Measurements from ENCODE around the gene COL5A3.

COL5A3 gene

DNA sequence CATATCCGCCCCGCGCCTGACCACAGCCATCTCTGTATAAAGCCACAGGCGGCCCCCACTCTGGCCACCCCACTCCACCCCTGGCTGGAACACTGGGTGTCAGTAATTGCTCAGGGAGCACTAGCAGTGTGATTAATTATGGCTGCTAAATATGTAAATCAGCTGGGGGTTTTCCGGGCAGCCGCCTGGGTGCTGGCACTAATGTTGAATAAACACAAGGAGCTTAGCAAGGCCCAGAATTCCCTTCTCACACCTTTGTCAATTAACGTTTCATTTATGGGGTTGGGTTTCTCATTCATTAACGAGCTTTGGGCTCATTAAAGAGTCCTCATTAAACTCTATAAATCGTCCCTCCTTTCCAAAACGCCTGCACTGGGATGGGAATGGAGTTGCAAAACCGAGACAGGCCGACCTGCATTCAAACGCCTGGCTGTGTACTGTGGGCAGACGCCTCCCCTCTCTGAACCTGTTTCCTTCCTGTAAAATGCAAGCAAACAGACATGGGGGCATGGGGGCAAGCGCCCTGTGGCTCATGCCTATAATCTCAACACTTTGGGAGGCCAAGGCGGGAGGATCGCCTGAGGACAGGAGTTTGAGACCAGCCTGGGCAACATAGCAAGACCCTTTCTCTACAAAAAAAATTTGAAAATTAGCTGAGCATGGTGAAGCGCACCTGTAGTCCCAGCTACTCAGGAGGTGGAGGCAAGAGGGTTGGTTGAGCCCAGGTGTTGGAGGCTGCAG, 56.3 kb downstream of the COL5A3 start:
- TF ChIP-seq ZC3H10 (CRISPR knock-in tag; IDR thresholded peaks at IDR 0.05) (no peak), TSHZ2 (CRISPR knock-in tag; IDR thresholded peaks at IDR 0.05) (no peak), RARB (CRISPR knock-in tag; IDR thresholded peaks at IDR 0.05) (no peak), BACH2 (CRISPR knock-in tag; IDR thresholded peaks at IDR 0.05; ENCODE audit: borderline replicate concordance) (no peak), GLIS3 (CRISPR knock-in tag; IDR thresholded peaks at IDR 0.05) (no peak), OSR1 (CRISPR knock-in tag; IDR thresholded peaks at IDR 0.05) (no peak), ZNF565 (CRISPR knock-in tag; conservative IDR thresholded peaks at IDR 0.05; ENCODE audit: low read depth) (no peak), ESRRG (CRISPR knock-in tag; IDR thresholded peaks at IDR 0.05) (no peak), POU6F1 (CRISPR knock-in tag; IDR thresholded peaks at IDR 0.05; ENCODE audit: borderline replicate concordance, low read depth) (no peak), ZFP30 (CRISPR knock-in tag; IDR thresholded peaks at IDR 0.05) (no peak), ZNF70 (CRISPR knock-in tag; IDR thresholded peaks at IDR 0.05) (no peak), CREB5 (CRISPR knock-in tag; IDR thresholded peaks at IDR 0.05; ENCODE audit: low read depth) (no peak), ZFP3 (CRISPR knock-in tag; IDR thresholded peaks at IDR 0.05) (no peak), ARNTL (CRISPR knock-in tag; IDR thresholded peaks at IDR 0.05; ENCODE audit: borderline replicate concordance, low read depth) (no peak), CSDC2 (CRISPR knock-in tag; IDR thresholded peaks at IDR 0.05) (no peak), ZNF8 (CRISPR knock-in tag; IDR thresholded peaks at IDR 0.05) (no peak), TCF4 (CRISPR knock-in tag; IDR thresholded peaks at IDR 0.05; ENCODE audit: borderline replicate concordance) (no peak), PATZ1 (CRISPR knock-in tag; IDR thresholded peaks at IDR 0.05; ENCODE audit: borderline replicate concordance) (no peak)
- TF ChIP-seq, protein P1, sequence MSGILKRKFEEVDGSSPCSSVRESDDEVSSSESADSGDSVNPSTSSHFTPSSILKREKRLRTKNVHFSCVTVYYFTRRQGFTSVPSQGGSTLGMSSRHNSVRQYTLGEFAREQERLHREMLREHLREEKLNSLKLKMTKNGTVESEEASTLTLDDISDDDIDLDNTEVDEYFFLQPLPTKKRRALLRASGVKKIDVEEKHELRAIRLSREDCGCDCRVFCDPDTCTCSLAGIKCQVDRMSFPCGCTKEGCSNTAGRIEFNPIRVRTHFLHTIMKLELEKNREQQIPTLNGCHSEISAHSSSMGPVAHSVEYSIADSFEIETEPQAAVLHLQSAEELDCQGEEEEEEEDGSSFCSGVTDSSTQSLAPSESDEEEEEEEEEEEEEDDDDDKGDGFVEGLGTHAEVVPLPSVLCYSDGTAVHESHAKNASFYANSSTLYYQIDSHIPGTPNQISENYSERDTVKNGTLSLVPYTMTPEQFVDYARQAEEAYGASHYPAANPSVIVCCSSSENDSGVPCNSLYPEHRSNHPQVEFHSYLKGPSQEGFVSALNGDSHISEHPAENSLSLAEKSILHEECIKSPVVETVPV (CRISPR knock-in tag; IDR thresholded peaks at IDR 0.05), result no peak

DNA sequence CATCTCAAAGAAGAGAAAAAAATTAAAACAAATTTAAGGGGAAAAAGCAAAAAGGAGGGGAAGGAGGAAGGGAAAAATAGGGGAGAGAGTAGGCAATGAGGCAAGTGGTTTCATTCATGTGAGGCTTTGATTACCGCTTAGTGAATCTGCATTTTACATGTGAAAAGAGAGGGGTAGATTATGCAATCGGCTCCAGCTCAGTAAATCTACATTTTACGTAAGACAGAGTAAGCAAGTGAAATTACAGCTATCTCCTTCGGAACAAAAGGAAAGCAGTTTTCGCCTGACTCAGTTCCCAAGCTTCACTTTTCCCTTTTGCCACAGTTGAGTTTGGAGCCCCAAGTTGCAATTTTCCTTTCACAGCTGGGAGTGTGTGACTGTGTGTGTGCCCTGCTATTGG, 58.0 kb downstream of the COL5A3 start:
- TF ChIP-seq ZNF70 (CRISPR knock-in tag; IDR thresholded peaks at IDR 0.05), result no peak
- no peak for TF ChIP-seq GLIS3 (CRISPR knock-in tag; IDR thresholded peaks at IDR 0.05)
- no peak for TF ChIP-seq SNAI2 (CRISPR knock-in tag; IDR thresholded peaks at IDR 0.05)
- TF ChIP-seq TCF4 (CRISPR knock-in tag; IDR thresholded peaks at IDR 0.05; ENCODE audit: borderline replicate concordance), result no peak
- TF ChIP-seq OSR1 (CRISPR knock-in tag; IDR thresholded peaks at IDR 0.05), result no peak
- TF ChIP-seq ZFP3 (CRISPR knock-in tag; IDR thresholded peaks at IDR 0.05), result no peak
- no peak for TF ChIP-seq ZFP30 (CRISPR knock-in tag; IDR thresholded peaks at IDR 0.05)
- no peak for TF ChIP-seq RARB (CRISPR knock-in tag; IDR thresholded peaks at IDR 0.05)
- TF ChIP-seq BACH2 (CRISPR knock-in tag; IDR thresholded peaks at IDR 0.05; ENCODE audit: borderline replicate concordance), result no peak
- no peak for TF ChIP-seq ZNF565 (CRISPR knock-in tag; conservative IDR thresholded peaks at IDR 0.05; ENCODE audit: low read depth)
- TF ChIP-seq CSDC2 (CRISPR knock-in tag; IDR thresholded peaks at IDR 0.05), result no peak
- no peak for TF ChIP-seq PATZ1 (CRISPR knock-in tag; IDR thresholded peaks at IDR 0.05; ENCODE audit: borderline replicate concordance)
- TF ChIP-seq PPARA (CRISPR knock-in tag; IDR thresholded peaks at IDR 0.05; ENCODE audit: borderline replicate concordance), result no peak
- no peak for TF ChIP-seq ISL1 (CRISPR knock-in tag; IDR thresholded peaks at IDR 0.05)
- no peak for TF ChIP-seq ARNTL (CRISPR knock-in tag; IDR thresholded peaks at IDR 0.05; ENCODE audit: borderline replicate concordance, low read depth)
- no peak for TF ChIP-seq ZNF8 (CRISPR knock-in tag; IDR thresholded peaks at IDR 0.05)
- TF ChIP-seq, protein P1 (CRISPR knock-in tag; IDR thresholded peaks at IDR 0.05), result no peak
- TF ChIP-seq TOX (CRISPR knock-in tag; IDR thresholded peaks at IDR 0.05; ENCODE audit: borderline replicate concordance), result no peak
- TF ChIP-seq ZC3H10 (CRISPR knock-in tag; IDR thresholded peaks at IDR 0.05), result no peak
- no peak for TF ChIP-seq CREB5 (CRISPR knock-in tag; IDR thresholded peaks at IDR 0.05; ENCODE audit: low read depth)
- ATAC-seq, result no peak

More for the DNA sequence above, 56.3 kb downstream of the COL5A3 start:
- no peak for ATAC-seq

All from SK-N-SH treated with all-trans-retinoic acid at 6 μM for 48 hours (cell line).